ENCODE results near the gene DNAL1.
"Not testable (repeated sequence)": the region's sequence is repeated elsewhere in the genome, so short reads cannot be mapped to it uniquely, and the experiment has no call there.

DNAL1 gene, protein sequence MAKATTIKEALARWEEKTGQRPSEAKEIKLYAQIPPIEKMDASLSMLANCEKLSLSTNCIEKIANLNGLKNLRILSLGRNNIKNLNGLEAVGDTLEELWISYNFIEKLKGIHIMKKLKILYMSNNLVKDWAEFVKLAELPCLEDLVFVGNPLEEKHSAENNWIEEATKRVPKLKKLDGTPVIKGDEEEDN

DNA sequence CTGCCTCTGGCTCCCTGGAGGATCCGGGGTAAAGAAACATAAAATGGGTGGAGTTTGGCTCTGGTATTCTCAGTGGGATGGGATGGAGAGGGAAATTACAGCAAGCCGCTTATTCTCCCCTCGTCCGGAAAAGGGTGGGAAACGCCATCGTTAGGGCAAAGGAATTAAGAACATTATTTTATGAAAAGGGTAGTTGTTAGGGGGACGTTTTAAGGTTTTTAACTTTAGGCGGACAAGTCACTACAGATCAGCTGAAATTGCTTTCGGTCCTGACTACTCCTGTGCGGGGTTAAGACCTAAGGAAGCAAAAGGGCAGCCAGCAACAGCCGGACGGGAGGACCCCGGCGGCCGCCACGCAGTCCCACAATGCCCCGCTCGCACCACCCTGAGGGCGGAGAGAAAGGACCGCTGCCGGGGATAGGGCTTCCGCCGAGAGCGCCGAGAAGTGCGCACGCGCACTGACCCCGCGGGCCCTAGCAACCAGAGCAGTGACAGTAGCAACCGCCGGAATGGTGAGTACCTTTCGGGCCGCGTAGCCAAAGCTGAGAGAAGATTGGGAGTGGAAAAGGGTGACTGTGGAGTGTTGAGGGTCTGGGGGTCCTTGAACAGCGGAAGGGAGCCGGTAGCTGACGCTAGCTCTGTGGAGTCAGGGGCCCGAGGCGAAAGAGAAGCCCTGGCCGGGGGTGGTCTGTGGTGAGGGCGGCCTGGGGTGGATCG is at the start of gene DNAL1:
Gene DNAL1 (plus strand): TSS at position 456 of the 717 bp plus-strand sequence. CDS start 54 bp downstream, at position 510.
- DNase-seq (ENCODE audit: low spot score) = peak; percentile 98

DNA sequence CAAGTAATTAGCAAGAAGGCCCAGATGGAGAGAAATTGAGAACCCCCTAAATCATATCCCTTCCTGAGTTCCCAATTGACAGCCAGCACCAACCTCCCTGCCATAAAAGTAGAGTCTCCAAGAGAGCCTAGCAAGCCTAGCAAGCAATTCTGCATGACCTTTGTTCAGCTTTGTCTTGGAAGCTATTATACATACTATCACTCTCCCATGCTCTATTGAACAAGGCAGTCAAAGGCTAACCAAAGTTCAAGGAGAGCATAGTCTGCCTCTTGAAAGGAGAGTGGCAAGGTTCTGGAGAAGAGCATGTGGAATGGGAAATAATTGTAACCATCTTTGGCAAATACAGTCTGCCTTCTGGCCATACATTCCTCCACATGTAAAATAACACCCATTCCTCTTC is 45.3 kb upstream of the DNAL1 start:
- no peak for DNase-seq (ENCODE audit: low spot score)

DNA sequence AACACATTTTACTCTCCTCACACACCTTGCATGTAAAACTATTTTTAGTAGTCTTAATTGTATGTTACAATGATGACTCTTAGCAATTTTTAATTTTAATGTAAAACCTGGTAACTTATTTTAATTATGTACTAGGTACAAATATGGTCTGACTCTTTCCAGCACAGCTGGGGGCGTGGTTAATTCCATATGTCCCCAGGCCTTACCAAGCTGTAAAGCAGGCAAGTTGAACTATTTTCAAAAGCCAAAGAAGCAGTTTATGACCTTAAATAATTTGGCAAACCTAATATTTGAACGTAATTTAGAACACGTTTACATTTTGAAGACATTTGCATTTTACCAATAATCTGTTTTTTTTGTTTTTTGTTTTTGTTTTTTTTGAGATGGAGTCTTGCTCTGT is 41.8 kb upstream of the DNAL1 start:
- no peak for DNase-seq (ENCODE audit: low spot score)

DNA sequence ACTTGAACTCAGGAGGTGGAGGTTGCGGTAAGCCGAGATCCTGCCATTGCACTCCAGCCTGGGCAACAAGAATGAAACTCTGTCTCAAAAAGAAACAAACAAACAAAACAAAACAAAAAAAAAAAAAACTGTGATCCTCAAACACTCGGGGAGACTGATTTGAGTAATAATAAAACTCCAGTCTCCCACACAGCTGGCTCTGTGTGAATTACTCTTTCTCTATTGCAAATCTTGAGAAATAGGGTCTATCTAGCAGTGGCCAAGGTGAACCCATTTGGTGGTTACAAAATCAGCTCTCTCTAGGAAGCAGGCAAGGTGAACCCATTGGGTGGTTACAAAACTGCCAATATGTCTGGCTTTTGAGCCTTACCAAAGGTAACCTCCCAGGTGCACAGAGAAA is 38.5 kb upstream of the DNAL1 start:
- no peak for DNase-seq (ENCODE audit: low spot score)

- DNase-seq (ENCODE audit: low spot score) = no peak
These were observed 37.5 kb upstream of the DNAL1 start for GRCh38 chr14:73607241-73607640.

DNA sequence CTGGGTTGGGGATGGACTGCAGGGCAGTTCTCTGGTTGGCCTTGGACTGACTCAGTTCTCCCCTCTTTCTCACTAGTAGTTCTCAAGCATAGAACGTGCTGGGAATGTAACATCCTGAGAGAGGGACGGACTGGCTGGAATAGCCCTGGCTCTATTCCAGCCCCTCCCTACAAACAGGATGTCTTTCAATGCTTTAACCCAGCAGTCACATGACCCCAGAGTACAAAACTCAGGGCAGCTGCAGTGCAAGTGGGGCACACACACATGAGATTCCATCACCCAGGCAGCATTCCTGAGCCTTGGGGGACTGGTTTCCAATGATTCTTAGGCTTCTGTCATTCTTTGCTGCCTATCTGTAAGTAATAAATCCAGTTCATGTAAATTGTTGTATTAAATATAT is 34.1 kb upstream of the DNAL1 start:
- DNase-seq (ENCODE audit: low spot score) = peak; percentile 20

- DNase-seq (ENCODE audit: low spot score) = peak; percentile 92
These were observed 32.3 kb upstream of the DNAL1 start, which contains the start of gene ACOT6 for GRCh38 chr14:73612339-73613045. TSS of gene ACOT6 (plus strand) at chr14:73612517. CDS start at chr14:73612572, 55 bp downstream.

DNA sequence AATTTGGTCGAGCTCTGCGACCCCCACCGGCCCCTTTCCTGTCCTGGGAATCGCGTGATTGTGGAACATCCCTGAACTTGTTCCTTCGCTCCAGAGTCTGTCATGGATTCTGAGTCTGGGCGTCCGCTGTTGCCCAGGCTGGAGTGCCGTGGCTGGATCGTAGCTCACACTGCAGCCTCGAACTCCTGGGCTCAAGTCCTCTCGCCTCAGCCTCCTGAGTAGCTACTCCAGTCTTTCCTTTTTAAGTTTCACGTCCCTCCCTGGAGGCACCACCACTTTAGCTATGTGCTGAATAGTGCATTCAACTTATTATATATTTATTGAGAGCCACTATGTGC is 31.8 kb upstream of the DNAL1 start:
- DNase-seq (ENCODE audit: low spot score) = no peak

- no peak for DNase-seq (ENCODE audit: low spot score)
These were observed 31.3 kb upstream of the DNAL1 start for GRCh38 chr14:73613419-73613963.

- DNase-seq (ENCODE audit: low spot score) = no peak
These were observed 28.0 kb upstream of the DNAL1 start for GRCh38 chr14:73616831-73617230.

GRCh38 chr14:73619524-73619923 is 25.3 kb upstream of the DNAL1 start:
- no peak for DNase-seq (ENCODE audit: low spot score)

- DNase-seq (ENCODE audit: low spot score) = no peak
These were observed 24.5 kb upstream of the DNAL1 start for GRCh38 chr14:73620268-73620667.

GRCh38 chr14:73623504-73624054 is 21.2 kb upstream of the DNAL1 start:
- no peak for DNase-seq (ENCODE audit: low spot score)

DNA sequence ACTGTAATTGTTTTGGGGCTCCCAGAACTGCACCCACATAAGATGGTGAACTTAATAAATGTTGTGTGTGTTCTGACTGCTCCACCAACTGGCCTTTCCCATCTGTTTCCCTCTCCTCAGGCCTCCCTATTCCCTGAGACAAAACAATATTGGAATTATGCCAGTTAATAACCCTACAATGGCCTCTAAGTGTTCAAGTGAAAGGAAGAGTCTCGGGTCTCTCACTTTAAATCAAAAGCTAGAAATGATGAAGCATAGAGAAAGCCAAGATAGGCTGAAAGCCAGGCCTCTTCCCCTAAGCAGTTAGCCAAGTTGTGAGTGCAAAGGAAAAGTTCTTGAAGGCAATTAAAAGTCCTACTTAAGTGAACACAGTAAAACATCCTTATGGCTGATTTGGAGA is 19.1 kb upstream of the DNAL1 start:
- no peak for DNase-seq (ENCODE audit: low spot score)

DNA sequence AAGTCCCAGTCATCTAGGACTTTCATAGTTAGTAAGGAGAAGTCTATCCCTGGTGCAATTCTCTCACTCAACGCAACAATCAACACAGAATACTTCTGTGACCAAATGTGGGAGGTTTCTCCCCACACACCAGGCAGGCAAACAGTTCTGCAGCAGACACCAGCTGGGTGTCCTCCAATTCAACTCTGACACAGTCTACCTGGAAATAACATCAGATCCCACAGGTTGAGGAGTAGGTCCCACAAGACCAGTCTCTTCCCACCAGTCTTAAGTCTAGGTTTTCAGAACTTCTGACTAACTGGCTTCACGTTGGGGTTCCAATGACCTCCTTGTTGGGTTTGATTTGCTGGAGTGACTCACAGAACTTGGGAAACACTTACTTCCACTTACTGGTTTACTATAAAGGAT is 17.6 kb upstream of the DNAL1 start:
- no peak for DNase-seq (ENCODE audit: low spot score)

DNA sequence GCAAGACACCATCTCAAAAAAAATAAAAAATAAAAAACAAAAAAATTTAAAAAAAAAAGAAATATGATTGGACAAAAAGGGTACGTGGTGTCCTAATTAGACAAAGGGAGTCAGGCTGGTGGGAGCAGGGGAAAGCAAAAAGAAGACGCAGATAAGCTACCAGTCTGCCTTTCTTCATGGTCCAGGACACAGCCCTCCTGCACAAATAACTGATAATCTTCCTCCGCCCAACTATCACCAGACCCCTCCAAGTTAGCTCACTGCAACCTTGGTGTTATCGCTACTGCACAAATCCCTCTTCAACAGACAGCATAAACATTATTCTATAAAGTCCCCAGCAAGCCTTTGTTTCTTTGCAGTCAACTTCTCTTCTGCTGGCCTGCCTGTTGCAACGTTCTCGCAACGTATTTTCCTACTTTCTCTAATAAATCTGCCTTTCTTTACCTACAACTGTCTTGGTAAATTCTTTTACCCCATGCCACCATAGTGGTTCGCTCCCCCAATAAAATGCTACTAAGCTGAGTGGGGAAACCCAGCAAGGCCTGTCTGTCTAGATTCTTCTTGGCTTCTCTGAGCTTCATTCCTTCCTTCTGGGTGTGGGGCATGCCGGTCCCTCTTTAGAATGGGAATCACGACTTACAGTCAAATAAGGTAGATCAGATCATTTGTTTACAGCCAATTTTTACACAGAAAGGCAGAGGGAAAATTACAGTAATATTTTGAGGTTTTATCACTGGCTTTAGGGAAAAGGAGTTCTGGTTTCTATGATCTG is 14.6 kb upstream of the DNAL1 start:
- no peak for DNase-seq (ENCODE audit: low spot score)

GRCh38 chr14:73633116-73634010 is 11.4 kb upstream of the DNAL1 start:
- DNase-seq (ENCODE audit: low spot score) = peak; percentile 74

- DNase-seq (ENCODE audit: low spot score) = peak; percentile 86
These were observed 10.6 kb upstream of the DNAL1 start for GRCh38 chr14:73634011-73634833.

DNA sequence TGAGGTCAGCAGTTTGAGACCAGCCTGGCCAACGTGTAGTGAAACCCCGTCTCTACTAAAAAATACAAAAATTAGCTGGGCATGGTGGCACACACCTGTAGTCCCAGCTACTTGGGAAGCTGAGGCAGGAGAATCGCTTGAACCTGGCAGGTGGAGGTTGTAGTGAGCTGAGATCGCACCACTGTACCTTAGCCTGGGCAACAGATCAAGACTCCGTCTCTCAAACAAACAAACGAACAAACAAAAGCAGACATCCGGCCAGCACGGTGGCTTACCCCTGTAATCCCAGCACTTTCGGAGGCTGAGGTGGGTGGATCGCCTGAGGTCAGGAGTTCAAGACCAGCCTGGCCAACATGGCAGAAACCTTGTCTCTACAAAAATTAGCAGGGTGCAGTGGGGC is 8.4 kb upstream of the DNAL1 start:
- not testable (repeated sequence) for DNase-seq (ENCODE audit: low spot score)

DNA sequence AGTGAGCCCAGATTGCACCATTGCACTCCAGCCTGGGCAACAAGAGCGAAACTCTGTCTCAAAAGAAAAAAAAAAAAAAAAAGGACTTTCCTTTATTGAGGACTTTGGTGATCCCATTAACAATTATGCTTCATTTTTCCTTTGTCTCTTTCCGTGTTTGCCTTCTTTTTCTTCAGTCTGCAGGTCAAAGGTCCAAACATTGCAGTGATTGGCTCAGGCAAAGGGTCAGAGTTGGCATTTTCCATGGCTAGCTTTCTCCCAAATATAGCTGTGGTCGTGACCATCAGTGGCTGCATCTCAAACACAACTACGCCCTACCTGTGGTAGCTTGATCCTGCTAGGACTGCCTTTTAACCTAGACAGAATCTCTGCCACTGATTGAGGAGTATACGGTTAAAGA is 7.0 kb upstream of the DNAL1 start:
- DNase-seq (ENCODE audit: low spot score) = no peak
